Measurements from ENCODE around the gene C10orf62. TPM values are rescaled to one million over a fixed set of nuclear protein-coding genes. Genes with fewer than 3 reads are reported as not detected.

C10orf62 gene
- total and polyA plus RNA-seq, 2 experiments from 2014 or later, result 0.30 TPM; not detected in 1

DNA sequence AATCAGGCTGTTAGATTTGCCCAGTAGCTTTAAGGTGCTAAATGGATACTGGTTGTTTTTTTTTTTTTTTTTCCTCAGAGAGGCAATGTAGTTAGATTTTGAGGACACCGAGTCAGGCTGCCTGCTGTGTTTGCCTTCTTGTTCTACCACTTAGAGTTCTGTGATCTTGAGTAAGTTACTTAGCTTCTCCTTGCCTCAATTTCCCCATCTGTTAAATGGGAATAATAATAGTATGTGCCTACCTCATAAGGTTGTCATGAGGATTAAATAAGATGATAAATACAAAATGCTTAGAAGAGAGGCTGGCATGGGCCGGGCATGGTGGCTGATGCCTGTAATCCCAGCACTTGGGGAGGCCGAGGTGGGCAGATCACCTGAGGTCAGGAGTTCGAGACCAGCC, 29.2 kb downstream of the C10orf62 start:
- DNase-seq (ENCODE audit: low read depth in 1 of 2, low spot score in 1 of 2), result no peak
- Histone ChIP-seq H3K4me3 (no peak overlapping the region), H3K36me3 (no peaks in the 10 kb centered on the region), H3K9me3 (ENCODE audit: low read depth) (no peaks in the 10 kb centered on the region), H3K4me1 (ENCODE audit: low read depth) (no peaks in the 10 kb centered on the region), H3K27me3 (no peaks in the 10 kb centered on the region), H3K27ac (no peak overlapping the region)
- TF ChIP-seq, protein P1, sequence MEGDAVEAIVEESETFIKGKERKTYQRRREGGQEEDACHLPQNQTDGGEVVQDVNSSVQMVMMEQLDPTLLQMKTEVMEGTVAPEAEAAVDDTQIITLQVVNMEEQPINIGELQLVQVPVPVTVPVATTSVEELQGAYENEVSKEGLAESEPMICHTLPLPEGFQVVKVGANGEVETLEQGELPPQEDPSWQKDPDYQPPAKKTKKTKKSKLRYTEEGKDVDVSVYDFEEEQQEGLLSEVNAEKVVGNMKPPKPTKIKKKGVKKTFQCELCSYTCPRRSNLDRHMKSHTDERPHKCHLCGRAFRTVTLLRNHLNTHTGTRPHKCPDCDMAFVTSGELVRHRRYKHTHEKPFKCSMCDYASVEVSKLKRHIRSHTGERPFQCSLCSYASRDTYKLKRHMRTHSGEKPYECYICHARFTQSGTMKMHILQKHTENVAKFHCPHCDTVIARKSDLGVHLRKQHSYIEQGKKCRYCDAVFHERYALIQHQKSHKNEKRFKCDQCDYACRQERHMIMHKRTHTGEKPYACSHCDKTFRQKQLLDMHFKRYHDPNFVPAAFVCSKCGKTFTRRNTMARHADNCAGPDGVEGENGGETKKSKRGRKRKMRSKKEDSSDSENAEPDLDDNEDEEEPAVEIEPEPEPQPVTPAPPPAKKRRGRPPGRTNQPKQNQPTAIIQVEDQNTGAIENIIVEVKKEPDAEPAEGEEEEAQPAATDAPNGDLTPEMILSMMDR (IDR thresholded peaks at IDR 0.05; ENCODE audit: low read depth, low read length), result no peak

GRCh38 chr10:97623277-97623676, 33.8 kb downstream of the C10orf62 start:
- TF ChIP-seq, protein P1 (IDR thresholded peaks at IDR 0.05; ENCODE audit: low read depth, low read length), result no peak
- Histone ChIP-seq H3K27ac (no peak overlapping the region), H3K9me3 (ENCODE audit: low read depth) (no peaks in the 10 kb centered on the region), H3K36me3 (no peaks in the 10 kb centered on the region), H3K4me3 (no peak overlapping the region), H3K4me1 (ENCODE audit: low read depth) (no peaks in the 10 kb centered on the region), H3K27me3 (no peaks in the 10 kb centered on the region)
- DNase-seq (ENCODE audit: low read depth in 1 of 2, low spot score in 1 of 2), result no peak

DNA sequence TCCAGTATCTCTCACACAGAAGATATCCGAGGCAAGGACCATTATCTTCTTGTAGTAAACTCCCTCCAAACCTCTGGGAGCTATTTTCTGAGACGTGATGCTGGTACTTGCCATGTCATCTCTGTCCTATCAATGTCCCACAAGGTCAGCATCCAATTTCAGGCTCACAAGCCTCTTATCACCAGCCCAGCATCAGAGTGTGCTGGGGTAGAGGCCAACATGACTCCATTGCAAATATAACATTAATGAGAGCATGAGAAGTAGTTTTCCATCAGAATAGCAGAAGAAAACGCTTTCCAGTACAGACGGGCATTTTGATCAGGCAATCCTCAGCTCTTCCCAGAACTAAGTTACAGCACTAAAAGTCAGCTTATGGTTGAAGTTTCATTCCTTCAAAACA, 38.2 kb downstream of the C10orf62 start:
- no peak for DNase-seq (ENCODE audit: low read depth in 1 of 2, low spot score in 1 of 2)
- H3K36me3 ChIP-seq, result no peaks in the 10 kb centered on the region
- peak overlapping the region; percentile 53 for H3K27ac ChIP-seq
- H3K4me3 ChIP-seq, result no peak overlapping the region
- TF ChIP-seq, protein P1 (IDR thresholded peaks at IDR 0.05; ENCODE audit: low read depth, low read length), result no peak
- H3K9me3 ChIP-seq (ENCODE audit: low read depth), result no peaks in the 10 kb centered on the region
- no peaks in the 10 kb centered on the region for H3K4me1 ChIP-seq (ENCODE audit: low read depth)
- no peaks in the 10 kb centered on the region for H3K27me3 ChIP-seq

DNA sequence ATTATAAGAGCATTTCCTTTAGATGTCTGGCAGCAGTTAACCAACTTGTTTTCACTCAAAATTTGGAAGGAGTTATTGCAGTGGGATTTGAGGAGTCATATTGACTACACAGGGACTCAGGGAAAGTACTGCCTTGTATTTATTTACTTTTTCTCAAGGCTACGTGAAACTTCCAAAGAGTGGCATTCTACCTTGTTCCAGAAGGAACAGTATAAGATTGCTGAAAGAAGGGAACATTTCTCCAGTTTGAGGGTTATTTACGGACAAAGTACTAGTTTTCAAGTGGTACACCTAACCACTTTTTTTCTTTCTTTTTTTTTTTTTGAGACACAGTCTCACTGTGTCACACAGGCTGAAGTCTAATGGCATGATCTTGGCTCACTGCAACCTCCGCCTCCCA, 38.7 kb downstream of the C10orf62 start:
- Histone ChIP-seq H3K9me3 (ENCODE audit: low read depth) (no peaks in the 10 kb centered on the region), H3K36me3 (no peaks in the 10 kb centered on the region)
- TF ChIP-seq, protein P1 (IDR thresholded peaks at IDR 0.05; ENCODE audit: low read depth, low read length), result no peak

GRCh38 chr10:97629289-97629688, 39.8 kb downstream of the C10orf62 start:
- Histone ChIP-seq H3K27me3 (no peaks in the 10 kb centered on the region), H3K4me3 (no peak overlapping the region), H3K27ac (no peak overlapping the region), H3K36me3 (no peaks in the 10 kb centered on the region), H3K9me3 (ENCODE audit: low read depth) (no peaks in the 10 kb centered on the region), H3K4me1 (ENCODE audit: low read depth) (no peaks in the 10 kb centered on the region)
- TF ChIP-seq, protein P1 (IDR thresholded peaks at IDR 0.05; ENCODE audit: low read depth, low read length), result no peak
- no peak for DNase-seq (ENCODE audit: low read depth in 1 of 2, low spot score in 1 of 2)

More for the DNA sequence above, 38.7 kb downstream of the C10orf62 start:
- Histone ChIP-seq H3K27ac (no peak overlapping the region), H3K4me1 (ENCODE audit: low read depth) (no peaks in the 10 kb centered on the region), H3K27me3 (no peaks in the 10 kb centered on the region), H3K4me3 (no peak overlapping the region)
- no peak for DNase-seq (ENCODE audit: low read depth in 1 of 2, low spot score in 1 of 2)

GRCh38 chr10:97631098-97631497, 41.6 kb downstream of the C10orf62 start:
- Histone ChIP-seq H3K4me3 (no peak overlapping the region), H3K27me3 (no peaks in the 10 kb centered on the region), H3K36me3 (no peaks in the 10 kb centered on the region), H3K9me3 (ENCODE audit: low read depth) (no peaks in the 10 kb centered on the region), H3K4me1 (ENCODE audit: low read depth) (no peaks in the 10 kb centered on the region), H3K27ac (no peak overlapping the region)
- no peak for DNase-seq (ENCODE audit: low read depth in 1 of 2, low spot score in 1 of 2)
- TF ChIP-seq, protein P1 (IDR thresholded peaks at IDR 0.05; ENCODE audit: low read depth, low read length), result no peak

All from cardiac muscle cell (in vitro differentiated cells and primary cell).